ENCODE data around the gene RAD51B.
A peak's percentile ranks its signal among the peaks of the same experiment; 100 is the strongest.

The RAD51B gene

DNA sequence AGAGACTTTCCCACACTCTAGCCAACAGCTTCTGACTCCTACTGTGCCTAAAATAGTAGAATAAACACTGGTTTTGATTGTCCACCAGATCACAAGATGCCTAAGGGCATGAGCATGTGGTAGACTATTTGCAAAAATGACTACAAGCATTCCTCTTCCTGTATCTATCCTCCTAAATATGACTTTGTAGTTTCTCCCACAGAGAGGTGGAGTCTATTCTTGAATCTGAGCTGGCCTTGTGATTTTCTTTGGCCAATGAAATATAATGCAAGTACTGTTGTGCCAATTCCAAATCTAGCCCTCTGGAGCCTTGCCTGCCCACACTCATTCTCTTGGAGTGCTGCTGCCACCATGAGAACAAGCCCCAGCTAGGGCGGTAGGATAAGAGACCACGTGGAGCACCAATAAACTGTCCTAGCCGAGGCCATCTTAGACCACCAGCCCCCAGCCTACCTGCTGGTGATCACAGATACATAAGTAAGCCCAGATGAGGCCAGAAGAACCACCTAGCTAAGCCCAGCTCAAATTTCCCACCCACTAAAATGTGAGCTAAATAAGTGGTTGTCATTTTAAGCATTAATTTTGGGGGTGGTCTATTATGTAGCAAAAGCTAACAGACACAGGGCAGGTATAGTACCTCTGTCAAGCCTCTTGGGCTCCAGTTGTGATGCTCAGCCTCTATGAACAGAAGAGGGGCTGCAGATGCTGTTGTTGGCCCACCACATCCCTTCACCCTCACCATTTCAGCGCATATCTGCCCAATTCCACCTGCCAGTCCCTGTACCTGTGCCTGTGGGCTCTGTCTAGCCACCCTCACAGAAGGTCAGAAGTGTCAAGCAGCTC, 955.4 kb downstream of the RAD51B start:
- no peak overlapping the region for H3K4me3 ChIP-seq (ENCODE audit: low read depth, low read length)
- no peak for TF ChIP-seq CTCF (IDR thresholded peaks at IDR 0.05; ENCODE audit: borderline replicate concordance, insufficient read depth, low read depth, low read length)

DNA sequence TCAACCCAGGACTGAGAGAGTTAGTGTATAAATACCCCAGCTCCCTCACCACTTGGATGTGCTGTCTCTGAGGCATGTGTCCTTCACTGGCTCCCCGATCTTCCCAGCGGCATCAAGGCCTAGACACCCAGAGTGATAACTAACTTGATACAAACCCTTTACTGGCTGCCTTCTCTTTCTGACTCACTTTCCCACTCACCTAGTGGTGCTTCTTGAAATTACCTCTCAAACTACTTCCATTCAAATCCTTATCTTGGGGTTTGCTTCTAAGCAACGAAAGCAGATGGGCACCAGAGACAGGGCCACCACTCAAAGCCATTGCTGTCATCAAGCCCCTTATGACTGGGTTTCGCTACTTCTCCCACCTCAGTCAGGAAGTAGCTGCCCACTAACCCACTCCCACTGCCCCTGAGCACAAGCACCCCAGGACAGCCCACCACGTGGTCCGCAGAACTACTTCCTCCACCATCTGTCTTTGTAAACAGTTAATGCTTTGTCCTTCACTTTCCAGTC, 956.1 kb downstream of the RAD51B start:
- TF ChIP-seq CTCF (IDR thresholded peaks at IDR 0.05; ENCODE audit: borderline replicate concordance, insufficient read depth, low read depth, low read length): 0 out of 2 replicates have a peak, but pooled peaks have one; percentile 18
- no peak overlapping the region for H3K4me3 ChIP-seq (ENCODE audit: low read depth, low read length)

DNA sequence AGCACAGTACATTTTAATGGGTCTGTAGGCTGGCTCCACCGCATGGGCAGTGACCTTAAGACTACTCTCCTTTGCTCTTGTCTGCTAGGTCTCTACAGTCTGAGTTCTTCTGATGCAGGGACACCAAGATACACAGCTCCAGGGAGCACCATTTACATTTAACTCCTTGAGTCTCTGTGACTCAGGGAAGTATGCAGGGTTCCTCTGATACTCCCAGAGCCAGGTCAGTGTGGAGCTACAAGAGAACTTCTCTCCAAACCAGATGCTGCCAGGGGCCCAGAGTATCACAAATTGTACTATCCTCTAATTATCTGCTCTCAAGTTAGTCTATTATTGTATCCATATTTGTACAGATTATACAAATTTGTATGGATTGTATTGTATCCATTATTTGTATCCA, 958.1 kb downstream of the RAD51B start:
- H3K4me3 ChIP-seq (ENCODE audit: low read depth, low read length): no peak overlapping the region
- TF ChIP-seq CTCF (IDR thresholded peaks at IDR 0.05; ENCODE audit: borderline replicate concordance, insufficient read depth, low read depth, low read length): no peak
